K562 (cell line): ENCODE results near the gene GFI1B.

Experiments used
- POLR2AphosphoS5 ChIP-seq: IDR thresholded peaks from 2 replicates; pipeline ENCODE4 v1.6.1; 2011; ENCODE audit warnings: mild to moderate bottlenecking, low read depth, low read length, moderate library complexity; ENCODE audit not compliant: control insufficient read depth, insufficient read depth
- REST ChIP-seq, 2 experiments: fragments of 450-650 bp; formaldehyde crosslinking in 1 of 2; IDR thresholded peaks; 2 replicates each; pipeline versions ENCODE4 v1.4.0 to v1.6.1; 2014 to 2020; ENCODE audit warnings: mild to moderate bottlenecking in 2 of 2, borderline replicate concordance in 1 of 2, low read depth in 1 of 2
- TF ChIP-seq, protein P1 (sequence below): fragments of 450-650 bp; IDR thresholded peaks from 2 replicates; pipeline ENCODE4 v1.6.1; 2016; ENCODE audit warnings: borderline replicate concordance

- TF ChIP-seq POLR2AphosphoS5 (peak; percentile 93), REST (IDR thresholded peaks at IDR 0.05; ENCODE audit: borderline replicate concordance) (no peak), REST (CRISPR knock-in tag; IDR thresholded peaks at IDR 0.05; ENCODE audit: low read depth) (no peak)
- TF ChIP-seq, protein P1, sequence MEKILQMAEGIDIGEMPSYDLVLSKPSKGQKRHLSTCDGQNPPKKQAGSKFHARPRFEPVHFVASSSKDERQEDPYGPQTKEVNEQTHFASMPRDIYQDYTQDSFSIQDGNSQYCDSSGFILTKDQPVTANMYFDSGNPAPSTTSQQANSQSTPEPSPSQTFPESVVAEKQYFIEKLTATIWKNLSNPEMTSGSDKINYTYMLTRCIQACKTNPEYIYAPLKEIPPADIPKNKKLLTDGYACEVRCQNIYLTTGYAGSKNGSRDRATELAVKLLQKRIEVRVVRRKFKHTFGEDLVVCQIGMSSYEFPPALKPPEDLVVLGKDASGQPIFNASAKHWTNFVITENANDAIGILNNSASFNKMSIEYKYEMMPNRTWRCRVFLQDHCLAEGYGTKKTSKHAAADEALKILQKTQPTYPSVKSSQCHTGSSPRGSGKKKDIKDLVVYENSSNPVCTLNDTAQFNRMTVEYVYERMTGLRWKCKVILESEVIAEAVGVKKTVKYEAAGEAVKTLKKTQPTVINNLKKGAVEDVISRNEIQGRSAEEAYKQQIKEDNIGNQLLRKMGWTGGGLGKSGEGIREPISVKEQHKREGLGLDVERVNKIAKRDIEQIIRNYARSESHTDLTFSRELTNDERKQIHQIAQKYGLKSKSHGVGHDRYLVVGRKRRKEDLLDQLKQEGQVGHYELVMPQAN = 0 out of 2 replicates have a peak, but pooled peaks have one; percentile 41
These were observed 20.5 kb downstream of the GFI1B start for GRCh38 chr9:132998831-132999635.
